HCT116 (cell line): ENCODE results near the gene MID1. TPM values are rescaled to one million over a fixed set of nuclear protein-coding genes. Genes with fewer than 3 reads are reported as not detected.

Source experiments
- ATAC-seq: fragments of 200-7000 bp; cut with Tn5 transposase; 2 replicates; pipeline ENCODE4 v1.9.1; 2020; ENCODE audit warnings: mild to moderate bottlenecking, moderate library complexity
- BruUV-seq: library from RNA; stranded (reverse); fragments of 400-500 nt; replicated peaks from 2 replicates; lab custom pipeline; 2021; lab: Mats Ljungman, UMichigan
- CTCF ChIA-PET: fragments of 300-600 bp; sonication (Branson Sonifier 250); formaldehyde crosslinking; loops from one replicate; lab custom pipeline; 2021; ENCODE audit warnings: antibody characterized with exemption; lab: Charles Lee
- POLR2A ChIA-PET: fragments of 300-600, 350-600 bp; sonication (Branson Sonifier 250); formaldehyde crosslinking; loops from one replicate; lab custom pipeline; 2021; ENCODE audit warnings: antibody characterized with exemption; lab: Charles Lee
- RAD21 ChIA-PET, 2 experiments: fragments of 300-600 bp; sonication (Branson Sonifier 250); formaldehyde crosslinking; loops; one replicate each; lab custom pipeline; 2023; ENCODE audit warnings: low total read pairs in 2 of 2; ENCODE audit not compliant: uncharacterized antibody in 2 of 2, unreplicated experiment in 2 of 2, low non-redundant PET in 1 of 2; lab: Charles Lee
- DNase-seq: peaks from one replicate; pipeline ENCODE4 v3.0.0-alpha.2; 2010; ENCODE audit warnings: low read depth, low spot score
- H2AFZ ChIP-seq: fragments of 200-600 bp; shearing (Covaris generic), sonication (generic); 2 replicates; pipeline ENCODE4 v1.6.1; 2017; ENCODE audit warnings: low read depth, mixed run types, mixed read lengths, antibody characterized with exemption, low read length; ENCODE audit not compliant: poor library complexity, severe bottlenecking
- H3K27ac ChIP-seq: 2 replicates; pipeline ENCODE4 v1.5.1; 2012; ENCODE audit warnings: low read depth, low read length
- H3K27me3 ChIP-seq: fragments of 200-600 bp; sonication (generic); 2 replicates; pipeline ENCODE4 v1.6.1; 2016; ENCODE audit warnings: mixed run types, low read length, mixed read lengths; ENCODE audit not compliant: insufficient read depth
- H3K36me3 ChIP-seq, 2 experiments: fragments of 200-500 bp in 1 of 2; fragments of 200-600 bp in 1 of 2; sonication (Bioruptor generic) in 1 of 2; sonication (generic) in 1 of 2; 2 replicates each; pipeline versions ENCODE4 v1.5.1 to v1.6.1; 2014 to 2016; ENCODE audit warnings: low read length in 2 of 2, inconsistent platforms in 1 of 2, mixed read lengths in 1 of 2, mixed run types in 1 of 2; ENCODE audit not compliant: insufficient read depth in 2 of 2, control insufficient read depth in 1 of 2
- H3K4me1 ChIP-seq, 2 experiments: fragments of 200-600 bp in 1 of 2; sonication (generic) in 1 of 2; 2 replicates each; pipeline versions ENCODE4 v1.5.1 to v1.6.1; 2012 to 2017; ENCODE audit warnings: low read length in 2 of 2, inconsistent platforms in 1 of 2, mild to moderate bottlenecking in 1 of 2, mixed read lengths in 1 of 2, mixed run types in 1 of 2, moderate library complexity in 1 of 2; ENCODE audit not compliant: insufficient read depth in 2 of 2, control insufficient read depth in 1 of 2
- H3K4me2 ChIP-seq: fragments of 200-600 bp; sonication (generic); 2 replicates; pipeline ENCODE4 v1.6.1; 2017; ENCODE audit warnings: mixed run types, low read length, mixed read lengths
- H3K4me3 ChIP-seq, 2 experiments: fragments of 200-600 bp in 1 of 2; sonication (generic) in 1 of 2; replicated peaks in 1 of 2; 2 replicates each; pipeline ENCODE4 v1.5.1; 2011 to 2016; ENCODE audit warnings: low read length in 2 of 2, control low read depth in 1 of 2, low read depth in 1 of 2, mild to moderate bottlenecking in 1 of 2, mixed read lengths in 1 of 2, mixed run types in 1 of 2
- H3K79me2 ChIP-seq: fragments of 200-600 bp; sonication (generic); 2 replicates; pipeline ENCODE4 v1.6.1; 2017; ENCODE audit warnings: mild to moderate bottlenecking, mixed run types, low read length, moderate library complexity, mixed read lengths; ENCODE audit not compliant: insufficient read depth
- H3K9ac ChIP-seq: fragments of 200-600 bp; sonication (generic); 2 replicates; pipeline ENCODE4 v1.6.1; 2016; ENCODE audit warnings: low read length, mixed read lengths
- H3K9me2 ChIP-seq: fragments of 200-600 bp; sonication (generic), shearing (Covaris generic); 2 replicates; pipeline ENCODE4 v1.6.1; 2017; ENCODE audit warnings: mixed run types, mild to moderate bottlenecking, moderate library complexity; ENCODE audit not compliant: insufficient read depth
- H3K9me3 ChIP-seq, 2 experiments: fragments of 200-500 bp in 1 of 2; fragments of 200-600 bp in 1 of 2; sonication (Bioruptor generic) in 1 of 2; sonication (generic) in 1 of 2; 2 replicates each; pipeline ENCODE4 v1.6.1; 2014 to 2017; ENCODE audit warnings: low read length in 2 of 2, mixed read lengths in 2 of 2, inconsistent platforms in 1 of 2, low read depth in 1 of 2, mild to moderate bottlenecking in 1 of 2, mixed run types in 1 of 2, moderate library complexity in 1 of 2; ENCODE audit not compliant: control insufficient read depth in 1 of 2, insufficient read depth in 1 of 2
- H4K20me1 ChIP-seq: fragments of 200-600 bp; sonication (generic), shearing (Covaris generic); 2 replicates; pipeline ENCODE4 v1.6.1; 2017; ENCODE audit warnings: mixed run types, mild to moderate bottlenecking, moderate library complexity; ENCODE audit not compliant: insufficient read depth
- CEBPB ChIP-seq: IDR thresholded peaks from 2 replicates; pipeline ENCODE4 v1.6.1; 2012; ENCODE audit warnings: low read depth
- EZH2phosphoT487 ChIP-seq: fragments of 200-600 bp; IDR thresholded peaks from 2 replicates; pipeline ENCODE4 v1.6.1; 2018; ENCODE audit warnings: antibody characterized with exemption, borderline replicate concordance
- JUND ChIP-seq: IDR thresholded peaks from 2 replicates; pipeline ENCODE4 v1.6.1; 2012
- MAX ChIP-seq: IDR thresholded peaks from 2 replicates; pipeline ENCODE4 v1.6.1; 2012
- POLR2A ChIP-seq: IDR thresholded peaks from 2 replicates; pipeline ENCODE4 v1.7.0; 2011; ENCODE audit warnings: borderline replicate concordance; ENCODE audit not compliant: insufficient read depth, insufficient read length; ENCODE audit errors: extremely low read depth
- RAD21 ChIP-seq: IDR thresholded peaks from 2 replicates; pipeline ENCODE4 v1.6.1; 2012; ENCODE audit warnings: low read depth, mild to moderate bottlenecking
- REST ChIP-seq: IDR thresholded peaks from 2 replicates; pipeline ENCODE4 v1.6.1; 2012; ENCODE audit warnings: low read depth
- SP1 ChIP-seq: IDR thresholded peaks from 2 replicates; pipeline ENCODE4 v1.6.1; 2012; ENCODE audit warnings: low read depth
- SRF ChIP-seq: IDR thresholded peaks from 2 replicates; pipeline ENCODE4 v1.6.1; 2012; ENCODE audit warnings: low read depth
- YY1 ChIP-seq: IDR thresholded peaks from 2 replicates; pipeline ENCODE4 v1.6.1; 2011; ENCODE audit warnings: low read length, low read depth, moderate library complexity, mild to moderate bottlenecking; ENCODE audit not compliant: insufficient replicate concordance; ENCODE audit errors: extremely low read depth
- ZBTB33 ChIP-seq: IDR thresholded peaks from 2 replicates; pipeline ENCODE4 v1.6.1; 2011; ENCODE audit warnings: mild to moderate bottlenecking, low read length, moderate library complexity; ENCODE audit not compliant: insufficient replicate concordance; ENCODE audit errors: extremely low read depth
- intact Hi-C: fragments of 100-400 bp; cut with micrococcal nuclease; formaldehyde crosslinking; loops from 2 replicates; pipeline ENCODE4 v1.10.0; 2022
- total RNA-seq: library from RNA; stranded (reverse); gene quantifications from one replicate; pipeline ENCODE4 v1.2.1, GENCODE V29; 2021; ENCODE audit not compliant: unreplicated experiment

Gene MID1
- total RNA-seq, 1 experiment from 2014 or later, result 48.8 TPM

GRCh38 chrX:10479508-10479907 lies 140.9 kb downstream of the MID1 start:
- RAD21 ChIA-PET, result no interaction called here
- CTCF ChIA-PET, result no interaction called here
- ATAC-seq (no peak), DNase-seq (no peak)
- H3K79me2 ChIP-seq, result no peaks in the 10 kb centered on the region
- no peaks in the 10 kb centered on the region for H3K27me3 ChIP-seq
- POLR2A ChIA-PET, result no interaction called here
- no peaks in the 10 kb centered on the region for H3K9me3 ChIP-seq
- H3K36me3 ChIP-seq, result peaks cover 4 to 6% of the 10 kb centered on the region in 2 experiments; a peak in 2 of 4 replicates
- H3K9me2 ChIP-seq, result no peaks in the 10 kb centered on the region
- intact Hi-C loops, result no loop called here
- no peak overlapping the region for H2AFZ ChIP-seq
- no peaks in the 10 kb centered on the region for H3K4me1 ChIP-seq
- TF ChIP-seq SP1, result no peak
- TF ChIP-seq EZH2phosphoT487, result no peak
- TF ChIP-seq RAD21, result no peak
- TF ChIP-seq ZBTB33, result no peak
- no peak overlapping the region for H3K4me3 ChIP-seq
- H3K4me2 ChIP-seq, result no peak overlapping the region
- H3K9ac ChIP-seq, result no peak overlapping the region
- no peak overlapping the region for H3K27ac ChIP-seq
- no peaks in the 10 kb centered on the region for H4K20me1 ChIP-seq
- BruUV-seq, result no TSS peak

DNA sequence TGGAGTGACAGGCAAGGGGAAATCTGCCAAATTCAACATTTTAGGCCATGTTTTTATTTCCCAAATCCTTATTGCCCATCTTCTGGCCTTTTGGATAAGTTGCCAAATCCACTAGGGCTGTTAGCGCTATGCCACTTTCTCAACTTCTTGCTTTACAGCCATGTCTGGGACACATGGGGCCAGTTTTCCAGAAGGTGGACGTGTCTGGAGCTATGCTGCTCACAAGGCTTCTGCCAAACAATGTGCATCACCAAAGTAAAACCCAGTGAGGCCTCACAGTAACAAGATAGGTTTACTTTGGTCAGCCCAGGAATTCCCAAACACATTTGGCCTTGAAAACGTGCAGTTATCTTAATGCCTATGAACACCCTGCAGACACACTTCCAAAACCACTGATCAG lies 142.9 kb downstream of the MID1 start:
- Histone ChIP-seq H3K4me2 (no peak overlapping the region), H3K27me3 (no peaks in the 10 kb centered on the region), H3K36me3 (peaks cover 8 to 11% of the 10 kb centered on the region in 2 experiments; a peak in 2 of 4 replicates), H3K9ac (no peak overlapping the region), H3K4me1 (no peaks in the 10 kb centered on the region), H4K20me1 (no peaks in the 10 kb centered on the region), H3K9me2 (no peaks in the 10 kb centered on the region), H3K27ac (no peak overlapping the region), H3K9me3 (no peaks in the 10 kb centered on the region), H3K79me2 (no peaks in the 10 kb centered on the region), H2AFZ (no peak overlapping the region), H3K4me3 (no peak overlapping the region)
- intact Hi-C loops, result no loop called here
- BruUV-seq, result no TSS peak
- DNase-seq, result no peak
- CTCF ChIA-PET, result no interaction called here
- no peak for ATAC-seq
- TF ChIP-seq YY1 (no peak), JUND (no peak), MAX (no peak), CEBPB (no peak), POLR2A (no peak), ZBTB33 (no peak), REST (no peak), SRF (no peak)
- RAD21 ChIA-PET, result no interaction called here
- POLR2A ChIA-PET, result no interaction called here
